ENCODE results near the gene CMTM8. TPM values are rescaled to one million over a fixed set of nuclear protein-coding genes. Genes with fewer than 3 reads are reported as not detected.

CMTM8 gene
- total and polyA plus RNA-seq, 10 of the 15 experiments (the other 5 are each of a cell fraction or from before 2014, with no cell fraction given): 0.11 to 0.23 TPM; not detected in 8

- in situ Hi-C loops (cut with MboI): no loop called here
- H3K27me3 ChIP-seq (replicated peaks in 1 of 2; ENCODE audit: control insufficient read depth in 2 of 2, insufficient read depth in 2 of 2, low read length in 1 of 2): peaks cover 0 to 4% of the 10 kb centered on the region in 2 experiments; a peak in 2 of 4 replicates
- FAIRE-seq (no peak), DNase-seq (ENCODE audit: low read depth, low spot score) (no peak), ATAC-seq (peak; percentile 79)
- H3K9ac ChIP-seq (ENCODE audit: control insufficient read depth, insufficient read depth, low read length): no peak within 1 kb of the TSS; the same call in 1 of the 2 replicates
- ChIA-PET RAD21 (ENCODE audit: unreplicated experiment) (interaction anchor here (0.8 to 2.1 kb wide), 14 partner anchors 10 to 110 kb away, joined by 3 to 17 read pairs (median 4); no protein-coding TSS in a partner anchor), SMC1A (ENCODE audit: uncharacterized antibody, unreplicated experiment) (interaction anchor here (0.8 to 1.6 kb wide), 9 partner anchors 9 to 78 kb away, joined by 3 to 6 read pairs (median 4); no protein-coding TSS in a partner anchor), CTCF (interaction anchor here (1.0 to 3.4 kb wide), 8 partner anchors 14 to 216 kb away, joined by 3 to 49 read pairs (median 4); no protein-coding TSS in a partner anchor), POLR2A (interaction anchor here (1.4 kb wide), 1 partner anchor 68 kb away, joined by 3 read pairs; no protein-coding TSS in a partner anchor)
- no peaks in the 10 kb centered on the region for H3K36me3 ChIP-seq (ENCODE audit: control insufficient read depth in 2 of 2, insufficient read depth in 2 of 2, low read length in 1 of 2)
- H3K4me1 ChIP-seq (ENCODE audit: control insufficient read depth, insufficient read depth, low read length): peaks cover 4% of the 10 kb centered on the region
- 2% methylated on average over 65 of the region's 107 CpGs for WGBS (ENCODE audit: insufficient coverage, insufficient replicate concordance, low lambda C conversion rate, missing lambda C conversion rate)
- no TSS peak for BruUV-seq (replicated peaks)
- H3K79me2 ChIP-seq (ENCODE audit: control insufficient read depth, insufficient read depth, low read length): no peaks in the 10 kb centered on the region
- intact Hi-C loops (cut with micrococcal nuclease; ENCODE audit: unreplicated experiment): loop anchor here (2.0 to 5.0 kb wide), 2 partner anchors 47 to 75 kb away; no protein-coding TSS in a partner anchor
- peak within 1 kb of the TSS; percentile 86 for H3K4me2 ChIP-seq (ENCODE audit: control insufficient read depth, insufficient read depth)
- H4K20me1 ChIP-seq (ENCODE audit: control insufficient read depth, insufficient read depth): no peaks in the 10 kb centered on the region
- H3K9me3 ChIP-seq (replicated peaks; ENCODE audit: control insufficient read depth, insufficient read depth, low read length): no peaks in the 10 kb centered on the region
- no peak within 1 kb of the TSS for H3K27ac ChIP-seq (ENCODE audit: control insufficient read depth, insufficient read depth)
- H2AFZ ChIP-seq (ENCODE audit: control insufficient read depth, low read depth, low read length): peak within 1 kb of the TSS; percentile 53
- H3K4me3 ChIP-seq: peak within 1 kb of the TSS; percentile 68
- TF ChIP-seq NR2F1 (conservative IDR thresholded peaks at IDR 0.05) (peak; percentile 78), CREM (IDR thresholded peaks at IDR 0.05; ENCODE audit: low read depth) (0 out of 2 replicates have a peak, but pooled peaks have one; percentile 30), USF2 (IDR thresholded peaks at IDR 0.05; ENCODE audit: borderline replicate concordance, low read depth, low read length) (no peak), IKZF2 (IDR thresholded peaks at IDR 0.05) (peak; percentile 50 to 53; a peak in 3 of 4 replicates), EED (IDR thresholded peaks at IDR 0.05; ENCODE audit: low read depth) (peak; percentile 45; the same call in 1 of the 2 replicates), TAF1 (IDR thresholded peaks at IDR 0.05; ENCODE audit: borderline replicate concordance, low read depth, low read length) (no peak), ESRRA (IDR thresholded peaks at IDR 0.05; ENCODE audit: low read length) (no peak), NBN (IDR thresholded peaks at IDR 0.05) (no peak), SUZ12 (IDR thresholded peaks at IDR 0.05; ENCODE audit: unreplicated experiment) (no peak), TCF3 (IDR thresholded peaks at IDR 0.05; ENCODE audit: borderline replicate concordance, insufficient read depth, low read depth, low read length) (no peak), GATAD2B (conservative IDR thresholded peaks at IDR 0.05; ENCODE audit: low read depth) (peak; percentile 81; the same call in 1 of the 2 replicates), RCOR1 (conservative IDR thresholded peaks at IDR 0.05; ENCODE audit: low read depth, low read length) (no peak), FOS (IDR thresholded peaks at IDR 0.05; ENCODE audit: borderline replicate concordance, extremely low read depth, insufficient read length) (no peak), HDGF (IDR thresholded peaks at IDR 0.05) (peak; percentile 55; the same call in 1 of the 2 replicates), IKZF1 (conservative IDR thresholded peaks at IDR 0.05) (peak; percentile 79), NR2C1 (IDR thresholded peaks at IDR 0.05) (no peak), BHLHE40 (IDR thresholded peaks at IDR 0.05; ENCODE audit: borderline replicate concordance in 1 of 2, low read depth in 2 of 2, low read length in 1 of 2) (peak in 1 of 2 experiments; percentile 61; a peak in 2 of 4 replicates), SPI1 (IDR thresholded peaks at IDR 0.05; ENCODE audit: borderline replicate concordance, insufficient read depth, low read depth, low read length) (no peak), NKRF (conservative IDR thresholded peaks at IDR 0.05) (peak; percentile 74; the same call in 1 of the 2 replicates), LARP7 (IDR thresholded peaks at IDR 0.05) (peak; percentile 53), NFXL1 (IDR thresholded peaks at IDR 0.05; ENCODE audit: borderline replicate concordance) (no peak), DPF2 (IDR thresholded peaks at IDR 0.05) (peak; percentile 69; the same call in 1 of the 2 replicates)
Observed at GRCh38 chr3:32391643-32392535, 153.4 kb downstream of the CMTM8 start, which contains the start of gene CMTM7. TSS of gene CMTM7 (plus strand) at chr3:32391853. CDS start at chr3:32391907, 54 bp downstream.
